ENCODE measurements around the gene TRAPPC10.

The TRAPPC10 gene

GRCh38 chr21:44078411-44078981, 66.4 kb downstream of the TRAPPC10 start:
- no peaks in the 10 kb centered on the region for H3K9me3 ChIP-seq (replicated peaks; ENCODE audit: low read length)
- no peaks in the 10 kb centered on the region for H3K27me3 ChIP-seq (ENCODE audit: control insufficient read depth, insufficient read depth, low read length)
- no peak overlapping the region for H3K4me3 ChIP-seq (ENCODE audit: low read length)
- H3K9ac ChIP-seq (ENCODE audit: low read depth, low read length), result no peak overlapping the region
- peaks cover 69% of the 10 kb centered on the region for H3K36me3 ChIP-seq (ENCODE audit: insufficient read depth, low read length)
- H3K4me2 ChIP-seq (ENCODE audit: low read length), result no peak overlapping the region
- H3K4me1 ChIP-seq (ENCODE audit: control insufficient read depth, insufficient read depth, low read length), result no peaks in the 10 kb centered on the region

GRCh38 chr21:44079446-44079845, 67.3 kb downstream of the TRAPPC10 start:
- Histone ChIP-seq H3K9me3 (replicated peaks; ENCODE audit: low read length) (no peaks in the 10 kb centered on the region), H3K4me1 (ENCODE audit: control insufficient read depth, insufficient read depth, low read length) (no peaks in the 10 kb centered on the region), H3K27me3 (ENCODE audit: control insufficient read depth, insufficient read depth, low read length) (no peaks in the 10 kb centered on the region), H3K4me3 (ENCODE audit: low read length) (no peak overlapping the region), H3K4me2 (ENCODE audit: low read length) (no peak overlapping the region), H3K9ac (ENCODE audit: low read depth, low read length) (no peak overlapping the region), H3K36me3 (ENCODE audit: insufficient read depth, low read length) (peaks cover 73% of the 10 kb centered on the region)

GRCh38 chr21:44079846-44080245, 67.7 kb downstream of the TRAPPC10 start:
- Histone ChIP-seq H3K9ac (ENCODE audit: low read depth, low read length) (no peak overlapping the region), H3K9me3 (replicated peaks; ENCODE audit: low read length) (no peaks in the 10 kb centered on the region), H3K4me2 (ENCODE audit: low read length) (no peak overlapping the region), H3K4me1 (ENCODE audit: control insufficient read depth, insufficient read depth, low read length) (no peaks in the 10 kb centered on the region), H3K36me3 (ENCODE audit: insufficient read depth, low read length) (peaks cover 72% of the 10 kb centered on the region), H3K4me3 (ENCODE audit: low read length) (no peak overlapping the region), H3K27me3 (ENCODE audit: control insufficient read depth, insufficient read depth, low read length) (no peaks in the 10 kb centered on the region)

GRCh38 chr21:44082648-44083440, 70.7 kb downstream of the TRAPPC10 start:
- Histone ChIP-seq H3K36me3 (ENCODE audit: insufficient read depth, low read length) (peaks cover 78% of the 10 kb centered on the region), H3K4me3 (ENCODE audit: low read length) (no peak overlapping the region), H3K4me2 (ENCODE audit: low read length) (no peak overlapping the region), H3K9me3 (replicated peaks; ENCODE audit: low read length) (no peaks in the 10 kb centered on the region), H3K9ac (ENCODE audit: low read depth, low read length) (no peak overlapping the region), H3K4me1 (ENCODE audit: control insufficient read depth, insufficient read depth, low read length) (no peaks in the 10 kb centered on the region), H3K27me3 (ENCODE audit: control insufficient read depth, insufficient read depth, low read length) (no peaks in the 10 kb centered on the region)

GRCh38 chr21:44083631-44084291, 71.7 kb downstream of the TRAPPC10 start:
- Histone ChIP-seq H3K36me3 (ENCODE audit: insufficient read depth, low read length) (peaks cover 82% of the 10 kb centered on the region), H3K27me3 (ENCODE audit: control insufficient read depth, insufficient read depth, low read length) (no peaks in the 10 kb centered on the region), H3K9me3 (replicated peaks; ENCODE audit: low read length) (no peaks in the 10 kb centered on the region), H3K4me2 (ENCODE audit: low read length) (no peak overlapping the region), H3K4me1 (ENCODE audit: control insufficient read depth, insufficient read depth, low read length) (no peaks in the 10 kb centered on the region), H3K4me3 (ENCODE audit: low read length) (no peak overlapping the region), H3K9ac (ENCODE audit: low read depth, low read length) (no peak overlapping the region)

GRCh38 chr21:44084496-44085241, 72.6 kb downstream of the TRAPPC10 start:
- Histone ChIP-seq H3K4me1 (ENCODE audit: control insufficient read depth, insufficient read depth, low read length) (no peaks in the 10 kb centered on the region), H3K4me3 (ENCODE audit: low read length) (no peak overlapping the region), H3K9ac (ENCODE audit: low read depth, low read length) (no peak overlapping the region), H3K36me3 (ENCODE audit: insufficient read depth, low read length) (peaks cover 81% of the 10 kb centered on the region), H3K4me2 (ENCODE audit: low read length) (no peak overlapping the region), H3K9me3 (replicated peaks; ENCODE audit: low read length) (no peaks in the 10 kb centered on the region), H3K27me3 (ENCODE audit: control insufficient read depth, insufficient read depth, low read length) (no peaks in the 10 kb centered on the region)

- H3K4me1 ChIP-seq (ENCODE audit: control insufficient read depth, insufficient read depth, low read length), result no peaks in the 10 kb centered on the region
- H3K4me3 ChIP-seq (ENCODE audit: low read length), result no peak overlapping the region
- no peak overlapping the region for H3K9ac ChIP-seq (ENCODE audit: low read depth, low read length)
- no peak overlapping the region for H3K4me2 ChIP-seq (ENCODE audit: low read length)
- no peaks in the 10 kb centered on the region for H3K27me3 ChIP-seq (ENCODE audit: control insufficient read depth, insufficient read depth, low read length)
- H3K36me3 ChIP-seq (ENCODE audit: insufficient read depth, low read length), result peaks cover 85% of the 10 kb centered on the region
- H3K9me3 ChIP-seq (replicated peaks; ENCODE audit: low read length), result no peaks in the 10 kb centered on the region
These were observed 73.6 kb downstream of the TRAPPC10 start for GRCh38 chr21:44085491-44086321.

- Histone ChIP-seq H3K9me3 (replicated peaks; ENCODE audit: low read length) (no peaks in the 10 kb centered on the region), H3K27me3 (ENCODE audit: control insufficient read depth, insufficient read depth, low read length) (no peaks in the 10 kb centered on the region), H3K9ac (ENCODE audit: low read depth, low read length) (no peak overlapping the region), H3K4me1 (ENCODE audit: control insufficient read depth, insufficient read depth, low read length) (no peaks in the 10 kb centered on the region), H3K36me3 (ENCODE audit: insufficient read depth, low read length) (peaks cover 85% of the 10 kb centered on the region), H3K4me2 (ENCODE audit: low read length) (no peak overlapping the region), H3K4me3 (ENCODE audit: low read length) (no peak overlapping the region)
These were observed 74.7 kb downstream of the TRAPPC10 start for GRCh38 chr21:44086636-44087425.

GRCh38 chr21:44087426-44088400, 75.6 kb downstream of the TRAPPC10 start:
- Histone ChIP-seq H3K4me1 (ENCODE audit: control insufficient read depth, insufficient read depth, low read length) (no peaks in the 10 kb centered on the region), H3K9ac (ENCODE audit: low read depth, low read length) (no peak overlapping the region), H3K4me3 (ENCODE audit: low read length) (no peak overlapping the region), H3K36me3 (ENCODE audit: insufficient read depth, low read length) (peaks cover 81% of the 10 kb centered on the region), H3K4me2 (ENCODE audit: low read length) (no peak overlapping the region), H3K27me3 (ENCODE audit: control insufficient read depth, insufficient read depth, low read length) (no peaks in the 10 kb centered on the region), H3K9me3 (replicated peaks; ENCODE audit: low read length) (no peaks in the 10 kb centered on the region)
